Activated T-cell treated with anti-CD3 and anti-CD28 coated beads, Interleukin-2, amount 50 U/mL, for 1 hour (primary cell): ENCODE data around the gene OR6M1.

Source experiments
- DNase-seq: peaks from one replicate; pipeline ENCODE4 v3.0.0-alpha.2; 2020

The OR6M1 gene

DNA sequence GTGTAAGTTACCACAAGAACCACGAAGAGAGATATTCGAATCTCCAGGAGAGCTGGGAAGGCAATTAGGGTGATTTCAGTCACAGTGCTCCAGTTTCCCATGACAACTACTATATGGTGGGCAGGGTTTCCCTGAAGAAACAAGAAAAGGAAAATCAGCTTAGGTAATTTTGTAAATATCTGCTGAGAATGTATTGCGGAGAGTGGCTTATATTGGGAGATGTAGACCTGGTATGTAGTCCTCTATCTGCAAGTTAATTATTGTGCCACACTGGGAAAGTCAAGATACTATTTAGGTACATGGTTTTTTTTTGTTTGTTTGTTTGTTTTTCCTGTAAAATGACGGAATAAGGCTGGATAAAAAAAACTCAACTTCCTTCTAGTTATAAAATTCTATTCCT, at the start of gene OR6M1:
Gene OR6M1 (minus strand): TSS at position 101 of the 400 bp plus-strand sequence. CDS start 0 bp downstream, at position 101.
- no peak for DNase-seq

- DNase-seq = no peak
Measured at GRCh38 chr11:123853038-123853437, 46.9 kb upstream of the OR6M1 start.

- DNase-seq = no peak
Measured at GRCh38 chr11:123852321-123852720, 46.2 kb upstream of the OR6M1 start.

- no peak for DNase-seq
Measured at GRCh38 chr11:123851110-123851509, 45.0 kb upstream of the OR6M1 start.

- no peak for DNase-seq
Measured at GRCh38 chr11:123841174-123841573, 35.0 kb upstream of the OR6M1 start.

GRCh38 chr11:123839131-123839530, 33.0 kb upstream of the OR6M1 start:
- DNase-seq = no peak

DNA sequence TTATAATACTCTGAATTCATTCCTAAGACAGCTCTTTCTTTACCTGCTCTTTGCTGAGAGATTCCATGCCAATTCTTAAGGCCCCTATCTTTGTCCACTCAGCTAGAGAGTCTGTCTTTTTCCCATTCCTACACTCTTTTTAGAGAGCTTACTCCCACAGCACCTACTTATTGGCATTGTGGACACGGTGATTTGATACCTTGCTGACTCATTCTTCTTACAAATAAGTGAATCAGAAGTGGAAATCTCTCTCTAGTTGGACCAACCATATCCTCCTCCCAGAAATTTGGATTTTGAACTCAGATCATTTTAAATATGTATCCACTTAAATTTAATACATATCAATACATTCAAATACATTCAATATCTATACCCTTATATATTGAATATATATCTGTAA, 32.5 kb upstream of the OR6M1 start:
- no peak for DNase-seq

GRCh38 chr11:123838199-123838598, 32.0 kb upstream of the OR6M1 start:
- no peak for DNase-seq

DNA sequence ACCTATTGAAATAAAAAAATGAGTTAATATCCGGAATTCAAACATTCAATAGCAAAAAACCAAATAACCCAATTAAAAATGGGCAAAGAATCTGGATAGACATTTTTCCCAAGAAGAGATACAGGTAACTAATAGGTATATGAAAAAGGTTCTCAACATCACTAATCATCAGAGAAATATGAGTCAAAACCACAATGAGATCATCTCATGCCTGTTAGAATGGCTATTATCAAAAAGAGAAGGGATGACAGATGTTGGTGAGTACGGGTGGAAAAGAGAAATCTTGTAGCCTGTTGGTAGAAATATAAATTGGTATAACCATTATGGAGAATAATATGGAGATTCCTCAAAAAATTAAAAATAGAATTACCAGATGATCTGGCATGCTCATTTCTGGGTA, 26.9 kb upstream of the OR6M1 start:
- no peak for DNase-seq

DNA sequence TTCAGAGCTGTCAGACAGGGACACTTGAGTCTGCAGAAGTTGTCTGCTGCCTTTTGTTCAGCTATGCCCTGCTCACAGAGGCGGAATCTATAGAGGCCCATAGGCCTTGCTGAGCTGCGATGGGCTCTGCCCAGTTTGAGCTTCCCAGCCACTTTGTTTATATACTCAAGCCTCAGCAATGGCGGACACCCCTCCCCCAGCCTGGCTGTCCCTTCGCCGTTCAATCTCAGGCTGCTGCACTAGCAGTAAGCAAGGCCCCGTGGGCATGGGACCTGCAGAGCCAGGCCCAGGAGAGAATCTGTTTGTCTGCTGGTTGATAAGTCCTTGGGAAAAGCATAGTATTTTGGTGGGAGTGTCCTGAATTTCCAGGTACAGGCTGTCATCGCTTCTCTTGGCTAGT, 23.6 kb upstream of the OR6M1 start:
- no peak for DNase-seq

- no peak for DNase-seq
Measured at GRCh38 chr11:123822599-123822998, 16.4 kb upstream of the OR6M1 start.

DNA sequence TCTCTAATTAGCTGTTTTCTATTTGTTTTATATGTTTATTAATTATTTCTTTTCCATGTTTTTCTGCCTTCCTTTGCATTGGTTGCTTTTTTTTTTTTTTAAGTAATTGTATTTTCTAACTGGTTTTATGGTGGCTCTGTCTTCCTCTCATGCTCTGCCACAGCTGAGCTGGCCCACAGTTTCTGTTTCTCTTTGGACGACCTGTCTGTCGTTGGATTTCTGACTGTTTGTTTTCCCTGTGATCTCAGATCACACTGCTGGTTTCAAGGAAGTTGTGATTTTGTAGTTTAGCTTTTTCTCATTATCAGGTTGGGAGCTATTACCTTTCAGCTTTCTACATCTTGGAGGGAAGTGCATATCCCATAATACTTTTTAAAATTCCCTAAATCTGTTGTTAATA, 15.9 kb upstream of the OR6M1 start:
- DNase-seq = no peak

- no peak for DNase-seq
Measured at GRCh38 chr11:123815122-123815521, 9.0 kb upstream of the OR6M1 start.

DNA sequence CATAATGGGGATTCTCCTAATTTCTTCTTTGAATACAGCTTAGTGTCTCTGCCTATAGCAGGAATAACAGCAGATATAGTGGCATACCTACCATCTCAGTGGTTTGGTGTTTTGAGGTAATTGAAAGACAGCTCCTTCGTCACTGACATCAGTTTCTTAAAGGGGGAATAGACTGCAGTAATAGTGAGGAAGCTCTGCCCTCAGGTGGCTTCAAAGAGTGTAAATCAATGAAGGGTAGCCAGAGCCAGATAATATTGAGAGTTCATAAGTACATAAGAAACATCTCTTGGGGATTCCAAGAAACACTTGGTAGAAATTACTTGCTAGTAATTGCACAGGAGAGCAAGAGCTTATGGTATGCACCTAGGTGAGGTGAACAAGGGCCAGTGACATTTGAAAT, 4.4 kb downstream of the OR6M1 start:
- DNase-seq = no peak

- DNase-seq = no peak
Measured at GRCh38 chr11:123800036-123800435, 6.1 kb downstream of the OR6M1 start.

DNA sequence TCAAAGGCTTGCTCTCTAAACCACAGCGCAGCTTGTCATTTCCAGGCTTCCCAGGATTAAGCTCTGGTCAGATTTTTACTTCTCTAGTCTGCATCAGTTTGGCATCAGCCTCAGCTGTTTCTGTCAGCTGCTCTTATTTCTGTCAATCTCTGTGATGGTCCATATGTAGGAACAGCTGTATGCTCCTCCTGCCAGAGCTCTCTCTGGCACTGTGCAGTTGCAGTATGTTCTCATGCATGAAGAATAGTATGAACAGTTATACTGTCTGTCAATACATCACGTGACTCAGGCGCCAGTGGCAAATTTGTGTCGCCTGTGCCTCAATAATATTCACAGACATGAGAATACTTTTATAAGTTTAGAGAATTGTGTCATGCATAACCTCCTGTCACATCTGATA, 6.7 kb downstream of the OR6M1 start:
- no peak for DNase-seq

DNA sequence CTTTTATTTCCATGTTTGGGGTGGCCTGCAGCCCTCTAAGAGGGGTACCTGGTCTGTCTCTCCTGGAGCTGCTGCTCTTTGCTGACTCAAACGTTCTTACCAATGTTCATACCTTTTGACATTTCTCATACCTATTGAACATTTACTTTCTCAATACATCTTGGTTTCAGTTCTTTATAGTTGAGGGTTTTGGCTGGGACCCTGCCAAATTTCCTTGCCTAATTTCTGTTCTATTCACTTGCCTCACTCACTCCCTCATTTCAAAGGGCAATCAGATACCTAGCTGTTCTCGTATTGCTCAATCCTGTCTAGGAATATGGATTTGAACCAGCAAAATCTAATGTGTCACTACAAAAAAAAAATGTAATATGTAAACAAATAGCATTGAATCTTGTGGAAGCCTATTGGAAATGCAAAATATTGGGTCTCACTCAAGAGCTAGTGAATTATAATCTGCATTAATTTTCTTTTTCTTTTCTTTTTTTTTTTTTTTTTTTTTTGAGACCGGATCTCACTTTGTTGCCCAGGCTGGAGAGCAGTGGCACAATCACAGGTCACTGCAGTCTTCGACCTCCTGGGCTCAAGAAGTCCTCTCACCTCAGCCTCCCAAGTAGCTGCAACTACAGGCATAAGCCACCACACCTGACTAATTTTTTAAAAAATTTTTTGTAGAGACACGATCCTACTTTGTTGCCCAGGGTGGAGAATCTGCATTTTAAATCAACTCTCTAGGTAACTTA, 7.5 kb downstream of the OR6M1 start:
- DNase-seq = no peak

GRCh38 chr11:123798079-123798478, 8.1 kb downstream of the OR6M1 start:
- DNase-seq = no peak

- DNase-seq = no peak
Measured at GRCh38 chr11:123797541-123797940, 8.6 kb downstream of the OR6M1 start.

DNA sequence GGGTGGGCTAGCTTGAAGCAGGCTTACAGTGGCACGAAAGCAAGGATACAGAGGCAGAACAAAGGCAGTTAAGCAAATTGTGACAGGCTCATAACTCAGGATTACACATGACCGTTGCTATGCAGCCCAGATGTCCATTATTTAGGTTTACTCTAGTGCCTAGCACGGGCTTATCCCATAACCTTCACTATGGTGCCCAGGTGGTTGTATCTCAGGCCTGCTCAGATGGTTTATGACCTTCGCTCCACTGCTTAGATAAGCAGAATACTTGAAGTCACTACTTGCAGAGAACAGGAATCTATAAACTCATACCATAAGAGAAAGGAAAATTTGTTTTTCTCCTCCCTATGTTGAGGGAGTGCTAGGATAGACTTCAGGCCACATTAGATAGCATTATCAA, 9.0 kb downstream of the OR6M1 start:
- DNase-seq = no peak

DNA sequence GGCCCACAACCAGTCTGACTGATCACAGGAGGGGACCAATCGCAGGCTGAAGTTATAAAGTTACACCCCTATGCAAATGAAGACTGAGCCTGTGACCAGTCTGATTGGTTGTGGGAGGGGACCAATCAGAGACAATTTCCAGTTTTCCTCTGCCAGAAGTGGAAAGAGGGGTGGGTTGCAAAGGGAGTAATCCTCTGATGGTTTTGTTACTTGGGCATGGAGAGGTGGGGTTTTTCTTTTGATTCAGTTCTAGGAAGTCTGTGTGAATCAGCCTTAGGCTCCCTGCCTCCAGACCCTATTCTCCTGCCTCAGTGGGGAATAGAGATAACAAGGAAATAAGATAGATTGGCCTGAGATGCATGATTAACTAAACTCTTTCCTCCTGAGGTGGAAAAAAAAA, 9.9 kb downstream of the OR6M1 start:
- DNase-seq = no peak

- no peak for DNase-seq
Measured at GRCh38 chr11:123783536-123783935, 22.6 kb downstream of the OR6M1 start.

DNA sequence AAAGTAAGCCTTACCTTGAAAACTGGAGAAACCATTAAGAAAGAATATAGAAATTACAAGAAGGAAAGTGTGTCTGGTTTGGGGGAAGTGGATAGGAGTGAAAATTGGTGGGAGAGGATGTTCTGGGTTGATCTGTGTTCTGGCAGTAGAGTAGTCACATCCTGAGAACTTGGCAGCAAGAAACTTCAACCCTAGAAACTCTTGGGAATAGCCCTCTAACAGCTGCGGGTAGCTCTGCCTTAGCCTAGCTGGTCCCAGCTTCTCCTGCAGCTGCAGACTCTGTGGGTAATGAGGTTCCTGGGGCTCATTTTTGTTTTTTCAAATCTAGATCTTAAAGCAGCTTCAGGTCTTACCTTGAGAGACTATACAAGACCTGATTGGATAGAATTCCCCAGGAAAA, 27.6 kb downstream of the OR6M1 start:
- DNase-seq = no peak

GRCh38 chr11:123775715-123776549, 30.2 kb downstream of the OR6M1 start:
- DNase-seq = no peak
